Lung (tissue), 12 donors: ENCODE measurements around the gene GABBR2. TPM values are rescaled to one million over a fixed set of nuclear protein-coding genes. Genes with fewer than 3 reads are reported as not detected.

ENCODE experiments used
- ATAC-seq: fragments of 200-7000 bp; cut with Tn5 transposase; one replicate; pipeline ENCODE4 v1.9.1; 2020; ENCODE audit warnings: moderate number of reproducible peaks; ENCODE audit not compliant: insufficient read depth, low FRiP score
- DNase-seq, 3 donors: peaks; one replicate each; pipeline ENCODE4 v3.0.0-alpha.2; 2013 to 2017
- H3K27ac ChIP-seq, 2 donors: one replicate each; pipeline ENCODE4 v1.5.1; 2013; ENCODE audit warnings: mild to moderate bottlenecking in 2 of 2, moderate library complexity in 2 of 2, control low read depth in 1 of 2, inconsistent platforms in 1 of 2, low read depth in 1 of 2, low read length in 1 of 2
- H3K27me3 ChIP-seq, 3 donors: one replicate each; pipeline ENCODE4 v1.5.1; 2013; ENCODE audit warnings: low read length in 2 of 3; ENCODE audit not compliant: control insufficient read depth in 3 of 3, insufficient read depth in 3 of 3
- H3K36me3 ChIP-seq, 4 donors: one replicate each; pipeline ENCODE4 v1.5.1; 2013; ENCODE audit warnings: low read length in 4 of 4, mild to moderate bottlenecking in 1 of 4, moderate library complexity in 1 of 4; ENCODE audit not compliant: control insufficient read depth in 4 of 4, insufficient read depth in 4 of 4
- H3K4me1 ChIP-seq, 5 donors: one replicate each; pipeline ENCODE4 v1.5.1; 2013; ENCODE audit warnings: low read length in 5 of 5, mild to moderate bottlenecking in 2 of 5, moderate library complexity in 1 of 5; ENCODE audit not compliant: control insufficient read depth in 5 of 5, insufficient read depth in 5 of 5
- H3K4me3 ChIP-seq: one replicate; pipeline ENCODE4 v1.5.1; 2013; ENCODE audit warnings: mild to moderate bottlenecking, control low read depth, moderate library complexity
- H3K9ac ChIP-seq, 2 donors: one replicate each; pipeline ENCODE4 v1.5.1; 2013; ENCODE audit warnings: low read length in 2 of 2, control low read depth in 1 of 2; ENCODE audit not compliant: insufficient read depth in 1 of 2
- H3K9me3 ChIP-seq, 4 donors: one replicate each; pipeline ENCODE4 v1.5.1; 2013; ENCODE audit warnings: low read length in 3 of 4, mild to moderate bottlenecking in 1 of 4, moderate library complexity in 1 of 4; ENCODE audit not compliant: control insufficient read depth in 4 of 4, insufficient read depth in 3 of 4
- WGBS, 2 donors: extraction: QIAGEN DNeasy Blood & Tissue Kit; methylation state at CpG; one replicate each; pipeline ENCODE4 v1.1.7; 2013; 5-methylcytosine and 5-hydroxymethylcytosine counted together
- polyA plus RNA-seq, 2 donors: library from polyadenylated mRNA; stranded (reverse); fragments of 200-250 nt; gene quantifications; one replicate each; pipeline ENCODE4 v1.2.1, GENCODE V29; 2013
- total RNA-seq, 2 donors: library from RNA; depleted of rRNA in 1 of 2; stranded (reverse); fragments of >200 nt in 1 of 2; gene quantifications; one replicate each; pipeline ENCODE4 v1.2.1, GENCODE V29; 2014 to 2021
- TF ChIP-seq, protein P1 (sequence below): IDR thresholded peaks from 2 replicates; pipeline ENCODE4 v1.5.1; 2012; ENCODE audit warnings: mild to moderate bottlenecking; ENCODE audit errors: control extremely low read depth, extremely low read depth
- donor health status: control.
- donor health status: control.
- donor health status: Bipolar disorder and iron deficiency.
- donor health status: healthy.
- donor health status: DM: yes; HTN: yes; CAD: no.

The GABBR2 gene
- total and polyA plus RNA-seq, 4 donors = 0.40 to 1.8 (median 0.64) TPM

DNA sequence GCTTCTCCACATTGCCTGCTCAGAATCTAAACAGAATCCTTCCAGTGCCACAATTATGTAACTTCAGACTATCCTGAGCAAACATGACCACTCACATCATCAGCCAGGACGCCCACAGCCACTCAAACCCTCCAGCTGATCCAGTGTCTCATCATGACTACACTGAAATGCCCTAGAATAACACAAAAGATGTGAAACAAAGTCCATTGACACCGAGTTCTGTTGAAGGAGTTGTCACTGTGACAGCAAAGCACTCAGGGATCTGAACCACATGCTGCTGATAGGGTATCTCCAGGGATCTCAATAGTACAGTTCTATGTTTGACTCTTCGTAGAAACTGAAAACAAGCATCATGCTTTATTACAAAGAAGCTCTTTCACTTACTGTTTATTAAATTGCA lies 150.2 kb downstream of the GABBR2 start:
- H3K9ac ChIP-seq = no peak overlapping the region
- TF ChIP-seq, protein P1, sequence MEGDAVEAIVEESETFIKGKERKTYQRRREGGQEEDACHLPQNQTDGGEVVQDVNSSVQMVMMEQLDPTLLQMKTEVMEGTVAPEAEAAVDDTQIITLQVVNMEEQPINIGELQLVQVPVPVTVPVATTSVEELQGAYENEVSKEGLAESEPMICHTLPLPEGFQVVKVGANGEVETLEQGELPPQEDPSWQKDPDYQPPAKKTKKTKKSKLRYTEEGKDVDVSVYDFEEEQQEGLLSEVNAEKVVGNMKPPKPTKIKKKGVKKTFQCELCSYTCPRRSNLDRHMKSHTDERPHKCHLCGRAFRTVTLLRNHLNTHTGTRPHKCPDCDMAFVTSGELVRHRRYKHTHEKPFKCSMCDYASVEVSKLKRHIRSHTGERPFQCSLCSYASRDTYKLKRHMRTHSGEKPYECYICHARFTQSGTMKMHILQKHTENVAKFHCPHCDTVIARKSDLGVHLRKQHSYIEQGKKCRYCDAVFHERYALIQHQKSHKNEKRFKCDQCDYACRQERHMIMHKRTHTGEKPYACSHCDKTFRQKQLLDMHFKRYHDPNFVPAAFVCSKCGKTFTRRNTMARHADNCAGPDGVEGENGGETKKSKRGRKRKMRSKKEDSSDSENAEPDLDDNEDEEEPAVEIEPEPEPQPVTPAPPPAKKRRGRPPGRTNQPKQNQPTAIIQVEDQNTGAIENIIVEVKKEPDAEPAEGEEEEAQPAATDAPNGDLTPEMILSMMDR = no peak
- no peak overlapping the region for H3K27ac ChIP-seq
- H3K9me3 ChIP-seq = no peaks in the 10 kb centered on the region
- no peaks in the 10 kb centered on the region for H3K27me3 ChIP-seq
- H3K4me1 ChIP-seq = no peaks in the 10 kb centered on the region
- H3K36me3 ChIP-seq = no peaks in the 10 kb centered on the region
- ATAC-seq (no peak), DNase-seq (no peak)
- WGBS, 2 donors = 73 to 83% methylated on average over 3 of the region's 3 CpGs
- peak overlapping the region; percentile 4 for H3K4me3 ChIP-seq

DNA sequence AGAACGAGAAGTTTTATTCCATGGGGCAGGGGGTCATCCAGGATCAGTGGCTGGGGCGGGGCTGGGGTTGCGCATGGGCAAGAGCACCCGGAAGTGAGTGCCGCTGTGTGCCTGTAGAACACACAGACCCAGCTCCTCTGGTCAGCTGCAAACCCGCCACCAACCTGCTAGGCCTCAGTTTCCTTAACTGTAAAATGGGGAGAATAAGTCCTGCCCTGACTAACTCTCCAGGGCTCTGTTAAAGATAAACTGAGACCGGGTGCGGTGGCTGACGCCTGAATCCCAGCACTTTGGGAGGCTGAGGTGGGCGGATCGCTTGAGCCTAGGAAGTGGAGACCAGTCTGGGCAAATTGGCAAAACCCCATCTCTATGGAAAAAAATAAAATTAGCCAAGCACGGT lies 152.2 kb downstream of the GABBR2 start:
- H3K9me3 ChIP-seq = no peaks in the 10 kb centered on the region
- TF ChIP-seq, protein P1 = no peak

DNA sequence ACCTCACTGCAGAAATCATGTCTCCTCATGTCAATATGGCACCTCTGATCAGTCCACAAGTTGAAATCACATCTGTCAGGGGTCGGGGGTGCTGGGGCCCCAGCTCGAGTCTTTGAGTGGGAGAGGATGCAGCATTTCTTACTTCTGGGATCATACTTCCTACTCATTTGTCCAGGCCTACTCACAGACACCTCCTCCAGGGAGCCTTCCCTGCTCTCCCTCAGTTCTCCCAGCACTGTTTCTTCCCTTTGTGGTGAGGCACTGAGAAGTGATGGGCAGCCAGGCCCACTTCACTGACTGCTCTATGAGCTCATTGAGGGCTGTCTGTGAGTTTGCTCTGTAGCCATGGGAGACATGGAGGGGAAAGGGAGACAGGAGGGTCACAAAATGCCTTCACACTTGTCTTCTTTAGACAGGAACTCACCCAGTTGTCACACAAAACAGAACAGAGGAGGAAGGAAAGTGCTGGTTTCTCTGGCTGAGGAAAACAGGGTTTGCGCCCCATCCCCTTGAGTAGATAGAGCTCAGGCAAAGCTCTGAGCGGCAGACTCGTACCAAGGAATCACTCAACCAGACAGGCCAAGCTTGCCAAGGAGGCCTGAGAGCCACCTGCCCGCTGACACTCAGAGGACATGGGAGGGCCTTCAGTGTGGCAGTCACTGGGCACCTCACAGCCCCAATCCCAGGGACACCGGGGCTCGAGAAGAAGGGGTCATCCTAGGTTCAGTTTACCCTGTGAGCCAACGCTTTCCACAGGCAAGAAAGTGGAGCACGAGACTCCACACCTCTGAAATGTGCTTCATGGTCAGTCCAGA lies 152.9 kb downstream of the GABBR2 start:
- no peak overlapping the region for H3K27ac ChIP-seq
- no peak overlapping the region for H3K4me3 ChIP-seq
- H3K36me3 ChIP-seq = no peaks in the 10 kb centered on the region
- no peak for ATAC-seq
- no peaks in the 10 kb centered on the region for H3K27me3 ChIP-seq
- TF ChIP-seq, protein P1 = no peak
- no peaks in the 10 kb centered on the region for H3K9me3 ChIP-seq
- DNase-seq = no peak
- H3K4me1 ChIP-seq = peaks cover 0 to 3% (median 0%) of the 10 kb centered on the region in 5 donors
- no peak overlapping the region for H3K9ac ChIP-seq
- WGBS, 2 donors = 87 to 90% methylated on average over 10 of the region's 10 CpGs

More for the DNA sequence above, 152.2 kb downstream of the GABBR2 start:
- Histone ChIP-seq H3K4me3 (no peak overlapping the region), H3K36me3 (no peaks in the 10 kb centered on the region), H3K4me1 (peaks cover 0 to 3% (median 0%) of the 10 kb centered on the region in 5 donors), H3K27ac (no peak overlapping the region), H3K9ac (no peak overlapping the region), H3K27me3 (no peaks in the 10 kb centered on the region)
- WGBS, 2 donors = 90 to 93% methylated on average over 12 of the region's 12 CpGs
- DNase-seq = no peak
- ATAC-seq = no peak
